Measurements from ENCODE around the gene ZNF423. TPM values are rescaled to one million over a fixed set of nuclear protein-coding genes. Genes with fewer than 3 reads are reported as not detected.

ZNF423 gene
- total RNA-seq, 1 donor from 2014 or later: 19.8 TPM

DNA sequence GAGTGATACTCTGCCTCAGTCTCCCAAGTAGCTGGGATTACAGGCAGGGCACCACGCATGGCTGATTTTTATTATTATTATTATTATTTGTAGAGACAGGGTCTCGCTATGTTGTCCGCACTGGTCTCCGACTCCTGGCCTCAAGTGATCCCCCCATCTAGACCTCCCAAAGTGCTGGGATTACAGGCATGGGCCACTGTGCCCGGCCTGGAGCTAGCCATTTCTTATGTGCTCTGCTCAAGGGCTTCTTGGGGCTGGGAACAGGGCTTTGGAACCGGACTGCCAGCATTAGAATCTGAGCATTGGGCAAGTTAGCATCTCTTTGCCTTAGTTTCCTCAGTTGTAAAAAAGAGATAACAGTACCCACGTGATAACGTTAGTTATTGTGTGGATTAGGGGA lies 371.0 kb downstream of the ZNF423 start:
- Mint-ChIP-seq H3K4me1 (peaks cover 2% of the 10 kb centered on the region), H3K4me3 (peak overlapping the region; percentile 59), H3K36me3 (no peaks in the 10 kb centered on the region), H3K27ac (no peak overlapping the region), H3K27me3 (ENCODE audit: low read depth) (peaks cover 30% of the 10 kb centered on the region), H3K9me3 (no peaks in the 10 kb centered on the region)
- TF ChIP-seq, protein P1, sequence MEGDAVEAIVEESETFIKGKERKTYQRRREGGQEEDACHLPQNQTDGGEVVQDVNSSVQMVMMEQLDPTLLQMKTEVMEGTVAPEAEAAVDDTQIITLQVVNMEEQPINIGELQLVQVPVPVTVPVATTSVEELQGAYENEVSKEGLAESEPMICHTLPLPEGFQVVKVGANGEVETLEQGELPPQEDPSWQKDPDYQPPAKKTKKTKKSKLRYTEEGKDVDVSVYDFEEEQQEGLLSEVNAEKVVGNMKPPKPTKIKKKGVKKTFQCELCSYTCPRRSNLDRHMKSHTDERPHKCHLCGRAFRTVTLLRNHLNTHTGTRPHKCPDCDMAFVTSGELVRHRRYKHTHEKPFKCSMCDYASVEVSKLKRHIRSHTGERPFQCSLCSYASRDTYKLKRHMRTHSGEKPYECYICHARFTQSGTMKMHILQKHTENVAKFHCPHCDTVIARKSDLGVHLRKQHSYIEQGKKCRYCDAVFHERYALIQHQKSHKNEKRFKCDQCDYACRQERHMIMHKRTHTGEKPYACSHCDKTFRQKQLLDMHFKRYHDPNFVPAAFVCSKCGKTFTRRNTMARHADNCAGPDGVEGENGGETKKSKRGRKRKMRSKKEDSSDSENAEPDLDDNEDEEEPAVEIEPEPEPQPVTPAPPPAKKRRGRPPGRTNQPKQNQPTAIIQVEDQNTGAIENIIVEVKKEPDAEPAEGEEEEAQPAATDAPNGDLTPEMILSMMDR (IDR thresholded peaks at IDR 0.05; ENCODE audit: unreplicated experiment): no peak
- no peak for DNase-seq (ENCODE audit: low spot score in 2 of 2, unreplicated experiment in 2 of 2)

- DNase-seq (ENCODE audit: low spot score in 2 of 2, unreplicated experiment in 2 of 2): no peak
- TF ChIP-seq, protein P1 (IDR thresholded peaks at IDR 0.05; ENCODE audit: unreplicated experiment): no peak
- peaks cover 2% of the 10 kb centered on the region for H3K4me1 Mint-ChIP-seq
Observed at GRCh38 chr16:49484451-49484849, 371.5 kb downstream of the ZNF423 start.

GRCh38 chr16:49483651-49484450 lies 372.1 kb downstream of the ZNF423 start:
- TF ChIP-seq, protein P1 (IDR thresholded peaks at IDR 0.05; ENCODE audit: unreplicated experiment): no peak
- peak overlapping the region; percentile 43 for H3K4me3 Mint-ChIP-seq

More at GRCh38 chr16:49484451-49484849, 371.5 kb downstream of the ZNF423 start:
- no peaks in the 10 kb centered on the region for H3K9me3 Mint-ChIP-seq
- H3K36me3 Mint-ChIP-seq: no peaks in the 10 kb centered on the region
- H3K27me3 Mint-ChIP-seq (ENCODE audit: low read depth): peaks cover 35% of the 10 kb centered on the region
- H3K4me3 Mint-ChIP-seq: peak overlapping the region; percentile 59
- no peak overlapping the region for H3K27ac Mint-ChIP-seq

DNA sequence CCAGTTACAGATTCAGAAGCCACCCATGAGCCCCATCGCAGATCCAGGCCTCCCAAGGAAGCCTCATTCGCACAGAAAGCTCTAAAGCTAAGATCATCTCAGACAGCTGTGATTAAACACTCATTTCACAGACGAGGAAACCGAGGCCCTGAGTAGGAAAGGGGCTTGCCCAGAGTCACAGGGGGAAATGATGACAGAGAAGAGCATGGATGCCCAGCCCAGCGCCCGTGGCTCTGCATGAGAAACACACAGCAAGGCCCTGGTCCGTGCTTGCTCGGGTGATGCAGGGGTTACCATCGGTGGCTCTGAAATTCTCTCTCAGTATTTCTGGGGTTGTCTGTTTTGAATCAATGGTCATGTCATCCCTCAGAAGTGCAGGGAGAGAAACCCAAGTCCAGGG lies 372.7 kb downstream of the ZNF423 start:
- Mint-ChIP-seq H3K27ac (no peak overlapping the region), H3K4me1 (peaks cover 2% of the 10 kb centered on the region), H3K9me3 (no peaks in the 10 kb centered on the region), H3K27me3 (ENCODE audit: low read depth) (peaks cover 37% of the 10 kb centered on the region), H3K4me3 (no peak overlapping the region), H3K36me3 (no peaks in the 10 kb centered on the region)
- no peak for DNase-seq (ENCODE audit: low spot score in 2 of 2, unreplicated experiment in 2 of 2)
- TF ChIP-seq, protein P1 (IDR thresholded peaks at IDR 0.05; ENCODE audit: unreplicated experiment): no peak

More at GRCh38 chr16:49483651-49484450, 372.1 kb downstream of the ZNF423 start:
- no peaks in the 10 kb centered on the region for H3K36me3 Mint-ChIP-seq
- H3K27me3 Mint-ChIP-seq (ENCODE audit: low read depth): peaks cover 37% of the 10 kb centered on the region
- H3K27ac Mint-ChIP-seq: no peak overlapping the region
- no peaks in the 10 kb centered on the region for H3K9me3 Mint-ChIP-seq
- H3K4me1 Mint-ChIP-seq: peaks cover 2% of the 10 kb centered on the region
- no peak for DNase-seq (ENCODE audit: low spot score in 2 of 2, unreplicated experiment in 2 of 2)

GRCh38 chr16:49482690-49483089 lies 373.2 kb downstream of the ZNF423 start:
- peaks cover 2% of the 10 kb centered on the region for H3K4me1 Mint-ChIP-seq
- H3K36me3 Mint-ChIP-seq: no peaks in the 10 kb centered on the region
- DNase-seq (ENCODE audit: low spot score in 2 of 2, unreplicated experiment in 2 of 2): no peak
- no peaks in the 10 kb centered on the region for H3K9me3 Mint-ChIP-seq
- peaks cover 37% of the 10 kb centered on the region for H3K27me3 Mint-ChIP-seq (ENCODE audit: low read depth)
- TF ChIP-seq, protein P1 (IDR thresholded peaks at IDR 0.05; ENCODE audit: unreplicated experiment): no peak
- no peak overlapping the region for H3K4me3 Mint-ChIP-seq
- H3K27ac Mint-ChIP-seq: no peak overlapping the region
